A673 (cell line): ENCODE results near the gene PDHB. TPM values are rescaled to one million over a fixed set of nuclear protein-coding genes. Genes with fewer than 3 reads are reported as not detected.

Source experiments
- BruUV-seq: library from RNA; stranded (reverse); fragments of 400-500 nt; replicated peaks from 2 replicates; lab custom pipeline; 2021; lab: Mats Ljungman, UMichigan
- CTCF ChIA-PET: fragments of 300-600 bp; sonication (Branson Sonifier 250); formaldehyde crosslinking; loops from one replicate; lab custom pipeline; 2022; ENCODE audit warnings: antibody characterized with exemption; lab: Charles Lee
- POLR2A ChIA-PET: fragments of 300-600 bp; sonication (Branson Sonifier 250); formaldehyde crosslinking; loops from one replicate; lab custom pipeline; 2022; ENCODE audit warnings: antibody characterized with exemption; ENCODE audit not compliant: low non-redundant PET; lab: Charles Lee
- DNase-seq: peaks from one replicate; pipeline ENCODE4 v3.0.0-alpha.2; 2015; ENCODE audit warnings: low spot score
- H3K27ac ChIP-seq: fragments of 200-600 bp; sonication (generic); 2 replicates; pipeline ENCODE4 v1.5.1; 2016; ENCODE audit warnings: mixed run types, low read depth, mild to moderate bottlenecking, mixed read lengths, antibody characterized with exemption, low read length; ENCODE audit not compliant: poor library complexity, severe bottlenecking
- H3K27me3 ChIP-seq: fragments of 200-600 bp; sonication (generic); replicated peaks from 2 replicates; pipeline ENCODE4 v1.6.1; 2017; ENCODE audit warnings: mixed run types, low read depth, mild to moderate bottlenecking, mixed read lengths, antibody characterized with exemption, low read length; ENCODE audit not compliant: insufficient read depth, poor library complexity
- H3K36me3 ChIP-seq: fragments of 200-600 bp; sonication (generic); 2 replicates; pipeline ENCODE4 v1.6.1; 2016; ENCODE audit warnings: mixed run types, mild to moderate bottlenecking, mixed read lengths, antibody characterized with exemption, low read length; ENCODE audit not compliant: insufficient read depth, poor library complexity, severe bottlenecking
- H3K4me1 ChIP-seq: fragments of 200-600 bp; sonication (generic); 2 replicates; pipeline ENCODE4 v1.6.1; 2017; ENCODE audit warnings: mixed run types, mild to moderate bottlenecking, mixed read lengths, antibody characterized with exemption, low read length; ENCODE audit not compliant: insufficient read depth, poor library complexity, severe bottlenecking
- H3K4me3 ChIP-seq: fragments of 200-600 bp; sonication (generic); 2 replicates; pipeline ENCODE4 v1.5.1; 2016; ENCODE audit warnings: low read depth, mixed run types, mild to moderate bottlenecking, mixed read lengths, low read length; ENCODE audit not compliant: poor library complexity, severe bottlenecking
- H3K9me3 ChIP-seq: fragments of 200-600 bp; sonication (generic); 2 replicates; pipeline ENCODE4 v1.6.1; 2016; ENCODE audit warnings: mixed run types, low read depth, mild to moderate bottlenecking, mixed read lengths, antibody characterized with exemption, low read length; ENCODE audit not compliant: poor library complexity, severe bottlenecking
- EZH2 ChIP-seq: fragments of 200-600 bp; sonication (generic); IDR thresholded peaks from 2 replicates; pipeline ENCODE4 v1.6.1; 2017; ENCODE audit warnings: borderline replicate concordance, low read depth, mild to moderate bottlenecking, mixed read lengths, antibody characterized with exemption, low read length; ENCODE audit not compliant: poor library complexity, severe bottlenecking
- intact Hi-C: fragments of 100-400 bp; cut with micrococcal nuclease; formaldehyde crosslinking; loops from one replicate; pipeline ENCODE4 v1.10.0; 2022; ENCODE audit not compliant: unreplicated experiment
- total RNA-seq: library from RNA; stranded (reverse); gene quantifications from 2 replicates; pipeline ENCODE4 v1.2.3, GENCODE V29; 2021
- TF ChIP-seq, protein P1 (sequence below): fragments of 300-800, 200-600 bp; sonication (generic); conservative IDR thresholded peaks from 2 replicates; pipeline ENCODE4 v1.5.1; 2017; ENCODE audit warnings: low read depth, mild to moderate bottlenecking, antibody characterized with exemption, low read length, moderate library complexity, mixed read lengths

Gene PDHB
- total RNA-seq, 1 experiment from 2014 or later = 56.0 TPM

- intact Hi-C loops = no loop called here
- no peaks in the 10 kb centered on the region for H3K4me1 ChIP-seq
- POLR2A ChIA-PET = no interaction called here
- BruUV-seq = no TSS peak
- H3K27me3 ChIP-seq = no peaks in the 10 kb centered on the region
- H3K27ac ChIP-seq = no peak overlapping the region
- H3K36me3 ChIP-seq = peaks cover 5% of the 10 kb centered on the region
- TF ChIP-seq EZH2 = no peak
- TF ChIP-seq, protein P1, sequence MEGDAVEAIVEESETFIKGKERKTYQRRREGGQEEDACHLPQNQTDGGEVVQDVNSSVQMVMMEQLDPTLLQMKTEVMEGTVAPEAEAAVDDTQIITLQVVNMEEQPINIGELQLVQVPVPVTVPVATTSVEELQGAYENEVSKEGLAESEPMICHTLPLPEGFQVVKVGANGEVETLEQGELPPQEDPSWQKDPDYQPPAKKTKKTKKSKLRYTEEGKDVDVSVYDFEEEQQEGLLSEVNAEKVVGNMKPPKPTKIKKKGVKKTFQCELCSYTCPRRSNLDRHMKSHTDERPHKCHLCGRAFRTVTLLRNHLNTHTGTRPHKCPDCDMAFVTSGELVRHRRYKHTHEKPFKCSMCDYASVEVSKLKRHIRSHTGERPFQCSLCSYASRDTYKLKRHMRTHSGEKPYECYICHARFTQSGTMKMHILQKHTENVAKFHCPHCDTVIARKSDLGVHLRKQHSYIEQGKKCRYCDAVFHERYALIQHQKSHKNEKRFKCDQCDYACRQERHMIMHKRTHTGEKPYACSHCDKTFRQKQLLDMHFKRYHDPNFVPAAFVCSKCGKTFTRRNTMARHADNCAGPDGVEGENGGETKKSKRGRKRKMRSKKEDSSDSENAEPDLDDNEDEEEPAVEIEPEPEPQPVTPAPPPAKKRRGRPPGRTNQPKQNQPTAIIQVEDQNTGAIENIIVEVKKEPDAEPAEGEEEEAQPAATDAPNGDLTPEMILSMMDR = no peak
- DNase-seq = no peak
- no peaks in the 10 kb centered on the region for H3K9me3 ChIP-seq
- CTCF ChIA-PET = no interaction called here
- H3K4me3 ChIP-seq = no peak overlapping the region
Measured at GRCh38 chr3:58421004-58421403, 12.6 kb downstream of the PDHB start.

GRCh38 chr3:58419780-58420507 is 13.7 kb downstream of the PDHB start:
- no peaks in the 10 kb centered on the region for H3K27me3 ChIP-seq
- no peaks in the 10 kb centered on the region for H3K4me1 ChIP-seq
- ChIA-PET POLR2A (no interaction called here), CTCF (no interaction called here)
- no peak overlapping the region for H3K27ac ChIP-seq
- no peak for DNase-seq
- no peaks in the 10 kb centered on the region for H3K36me3 ChIP-seq
- H3K9me3 ChIP-seq = no peaks in the 10 kb centered on the region
- no peak for TF ChIP-seq EZH2
- TF ChIP-seq, protein P1 = no peak
- no peak overlapping the region for H3K4me3 ChIP-seq
- intact Hi-C loops = no loop called here
- BruUV-seq = no TSS peak

DNA sequence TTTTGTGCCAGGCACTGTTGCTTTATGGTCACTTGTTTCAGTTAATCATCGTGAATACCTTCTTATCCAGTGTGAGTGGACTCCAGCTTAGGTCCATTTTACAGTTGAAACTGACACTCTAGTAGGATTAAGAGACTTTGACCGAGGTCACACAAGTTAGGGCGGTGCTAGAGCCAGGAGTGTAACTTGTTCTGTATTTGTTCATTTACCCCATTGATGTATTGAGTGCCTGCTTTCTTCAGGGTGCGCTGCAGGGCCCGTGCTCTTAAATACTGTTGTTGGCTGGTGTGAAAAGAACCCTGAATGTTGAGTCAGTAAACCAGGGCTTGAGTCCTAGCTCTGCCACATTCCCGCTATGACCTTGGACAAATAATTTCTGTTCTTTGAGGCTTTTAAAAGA is 15.4 kb downstream of the PDHB start:
- Histone ChIP-seq H3K4me1 (peaks cover 5% of the 10 kb centered on the region), H3K27me3 (no peaks in the 10 kb centered on the region), H3K9me3 (no peaks in the 10 kb centered on the region), H3K36me3 (no peaks in the 10 kb centered on the region), H3K4me3 (no peak overlapping the region), H3K27ac (no peak overlapping the region)
- CTCF ChIA-PET = no interaction called here
- POLR2A ChIA-PET = no interaction called here
- intact Hi-C loops = no loop called here
- BruUV-seq = no TSS peak
- no peak for DNase-seq
- no peak for TF ChIP-seq EZH2
- TF ChIP-seq, protein P1 = no peak
